GM21723 (cell line): ENCODE results near the gene PSMA3.

ENCODE experiments used
- ATAC-seq: cut with Tn5 transposase; IDR thresholded peaks from one replicate; pipeline ENCODE4 v1.9.1; 2021; ENCODE audit warnings: mild to moderate bottlenecking, moderate library complexity; ENCODE audit not compliant: unreplicated experiment

The PSMA3 gene

GRCh38 chr14:58270628-58271027 is 26.0 kb downstream of the PSMA3 start:
- ATAC-seq = no peak

- no peak for ATAC-seq
These were observed 28.1 kb downstream of the PSMA3 start for GRCh38 chr14:58272588-58273372.

GRCh38 chr14:58274881-58275280 is 30.2 kb downstream of the PSMA3 start:
- no peak for ATAC-seq

GRCh38 chr14:58275527-58276190 is 31.0 kb downstream of the PSMA3 start:
- ATAC-seq = no peak

GRCh38 chr14:58276208-58276607 is 31.6 kb downstream of the PSMA3 start:
- ATAC-seq = no peak

- ATAC-seq = no peak
These were observed 33.5 kb downstream of the PSMA3 start for GRCh38 chr14:58278177-58278576.

- peak; percentile 74 for ATAC-seq
These were observed 36.5 kb downstream of the PSMA3 start for GRCh38 chr14:58280954-58281787.

GRCh38 chr14:58281969-58282368 is 37.3 kb downstream of the PSMA3 start:
- no peak for ATAC-seq

- ATAC-seq = no peak
These were observed 38.4 kb downstream of the PSMA3 start for GRCh38 chr14:58282925-58283593.

- no peak for ATAC-seq
These were observed 39.1 kb downstream of the PSMA3 start for GRCh38 chr14:58283730-58284129.

GRCh38 chr14:58285132-58285531 is 40.5 kb downstream of the PSMA3 start:
- ATAC-seq = no peak

- no peak for ATAC-seq
These were observed 43.0 kb downstream of the PSMA3 start for GRCh38 chr14:58287607-58288042.

GRCh38 chr14:58288106-58288792 is 43.6 kb downstream of the PSMA3 start:
- no peak for ATAC-seq

GRCh38 chr14:58291646-58292045 is 47.0 kb downstream of the PSMA3 start:
- no peak for ATAC-seq

GRCh38 chr14:58292187-58292586 is 47.5 kb downstream of the PSMA3 start:
- ATAC-seq = no peak

- ATAC-seq = no peak
These were observed 49.6 kb downstream of the PSMA3 start for GRCh38 chr14:58294201-58294600.

- no peak for ATAC-seq
These were observed 52.1 kb downstream of the PSMA3 start for GRCh38 chr14:58296726-58297125.

- ATAC-seq = peak; percentile 7
These were observed 52.7 kb downstream of the PSMA3 start for GRCh38 chr14:58297412-58297761.

- peak; percentile 82 for ATAC-seq
These were observed 53.3 kb downstream of the PSMA3 start for GRCh38 chr14:58297762-58298476.
